HTERT RPE-1 (cell line): ENCODE data around the gene NEU3.
"Not testable (repeated sequence)": the region's sequence is repeated elsewhere in the genome, so short reads cannot be mapped to it uniquely, and the experiment has no call there.

Experiments
- in situ Hi-C: fragments of 300-500 bp; cut with MboI; formaldehyde crosslinking; loops from 4 replicates; pipeline ENCODE4 v1.14.3; 2020; ENCODE audit warnings: low sequenced_read_pairs

The NEU3 gene

GRCh38 chr11:75028321-75028720 is 39.6 kb downstream of the NEU3 start:
- in situ Hi-C loops, result no loop called here

- in situ Hi-C loops, result no loop called here
Measured at GRCh38 chr11:75028724-75029123, 40.0 kb downstream of the NEU3 start.

DNA sequence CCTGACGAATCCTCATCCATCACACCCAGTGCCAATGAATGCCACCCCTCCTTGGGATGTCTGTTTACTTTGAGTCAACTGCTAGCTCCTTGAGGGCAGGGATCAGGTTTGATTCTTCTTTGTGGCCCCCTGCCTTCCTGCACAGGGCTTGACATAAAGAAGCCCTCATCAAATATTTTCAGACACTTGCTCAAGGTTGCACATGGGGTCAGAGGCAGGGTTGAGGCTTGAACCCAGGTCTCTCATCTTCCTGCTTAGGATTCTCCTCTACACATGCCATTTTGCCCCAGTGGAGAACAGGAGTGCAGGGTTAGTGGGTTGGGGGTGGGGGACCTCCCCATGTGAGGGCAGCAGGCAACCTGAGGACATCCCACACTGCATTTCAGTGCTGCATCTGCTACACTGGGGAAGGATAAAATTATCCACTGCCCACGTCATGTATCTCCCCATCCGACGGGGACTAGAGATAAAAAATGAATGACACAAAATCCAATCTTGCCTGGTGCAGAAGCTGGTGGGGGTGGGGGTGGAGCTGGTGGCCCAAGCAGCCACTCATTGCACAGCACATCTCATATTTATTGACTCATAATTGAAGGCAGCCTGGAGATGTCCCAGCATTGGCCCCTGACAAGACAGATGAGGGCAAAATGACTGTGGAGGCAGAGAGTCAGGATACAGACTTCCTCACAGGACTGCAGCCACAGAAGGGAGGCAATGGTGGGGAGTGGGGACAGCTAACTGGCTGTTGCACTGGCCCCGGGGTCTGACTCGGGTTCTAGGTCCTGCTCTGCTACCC is 41.3 kb downstream of the NEU3 start:
- in situ Hi-C loops, result no loop called here

- in situ Hi-C loops, result no loop called here
Measured at GRCh38 chr11:75031224-75031753, 42.6 kb downstream of the NEU3 start.

DNA sequence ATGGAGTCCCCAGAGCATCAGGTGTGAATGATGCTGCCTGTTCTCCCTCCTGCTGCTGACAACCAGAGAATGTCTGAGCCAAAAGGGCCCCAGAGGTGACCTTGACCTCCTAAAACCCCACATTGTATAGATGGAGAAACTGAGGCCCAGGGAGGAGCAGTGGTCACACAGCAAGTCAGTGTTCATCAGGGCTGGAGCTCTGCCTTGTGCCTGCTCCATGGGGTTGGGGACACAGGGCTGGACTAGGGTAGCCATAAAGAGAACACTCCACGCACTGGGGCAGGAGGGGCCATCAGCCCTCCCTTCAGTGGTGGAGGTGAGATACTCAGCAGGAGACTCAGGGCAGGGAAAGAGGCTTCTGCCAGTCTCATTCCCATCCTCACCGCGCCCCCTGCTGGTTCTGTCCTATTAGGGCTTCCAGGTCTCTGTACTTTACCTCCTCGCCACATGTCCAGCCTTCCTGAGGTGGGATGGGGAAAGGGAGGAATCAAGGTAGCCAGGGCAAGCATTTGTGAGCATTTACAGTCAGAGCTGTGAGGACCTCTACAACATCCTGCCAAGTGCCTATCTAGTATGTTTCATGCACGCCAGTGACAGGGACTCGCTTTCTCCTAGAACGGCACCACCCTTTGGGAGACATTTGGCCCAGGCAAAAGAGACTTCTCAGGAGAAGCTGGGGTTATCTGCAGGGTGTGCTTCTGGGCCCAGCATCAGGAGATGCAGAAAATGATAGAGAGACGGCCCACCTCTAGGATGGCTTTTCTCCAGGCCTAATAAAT is 43.2 kb downstream of the NEU3 start:
- in situ Hi-C loops, result no loop called here

- in situ Hi-C loops, result no loop called here
Measured at GRCh38 chr11:75032550-75032935, 43.8 kb downstream of the NEU3 start.

DNA sequence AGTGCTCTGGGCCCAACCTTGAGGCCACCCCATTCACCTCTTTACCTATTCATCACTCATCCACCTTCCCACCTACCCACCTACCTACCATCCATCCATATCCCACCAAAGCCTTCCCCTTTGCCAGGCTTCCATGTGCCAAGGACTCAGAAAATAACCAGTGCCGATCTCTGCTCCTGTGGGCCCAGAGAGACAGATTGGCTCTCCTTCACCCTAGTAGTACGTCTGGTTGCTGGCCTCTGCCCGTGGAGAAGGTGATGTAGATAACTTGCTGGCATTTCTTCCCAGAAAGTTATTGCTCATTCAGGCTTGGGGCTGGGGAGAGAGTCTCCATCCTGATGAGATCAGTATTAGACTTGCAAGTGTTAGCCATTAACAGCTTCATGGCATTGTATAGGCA is 45.2 kb downstream of the NEU3 start:
- in situ Hi-C loops, result no loop called here

DNA sequence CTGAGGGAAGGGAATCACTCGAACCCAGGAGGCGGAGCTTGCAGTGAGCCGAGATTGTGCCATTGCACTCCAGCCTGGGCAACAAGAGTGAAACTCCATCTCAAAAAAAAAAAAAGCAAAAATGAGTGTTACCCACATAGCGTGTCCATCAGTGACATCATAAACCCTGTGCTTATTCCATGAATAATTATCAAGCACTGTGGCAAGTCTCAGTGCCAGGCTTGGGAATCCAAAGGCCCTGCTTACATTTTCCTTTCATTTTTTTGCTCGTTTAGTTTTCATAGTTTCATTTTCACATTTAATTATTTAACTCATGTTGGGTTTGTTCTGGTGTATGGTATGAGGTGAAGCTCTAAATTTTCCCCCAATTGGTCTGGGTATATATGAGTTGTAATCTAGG is 46.5 kb downstream of the NEU3 start:
- in situ Hi-C loops, result no loop called here

DNA sequence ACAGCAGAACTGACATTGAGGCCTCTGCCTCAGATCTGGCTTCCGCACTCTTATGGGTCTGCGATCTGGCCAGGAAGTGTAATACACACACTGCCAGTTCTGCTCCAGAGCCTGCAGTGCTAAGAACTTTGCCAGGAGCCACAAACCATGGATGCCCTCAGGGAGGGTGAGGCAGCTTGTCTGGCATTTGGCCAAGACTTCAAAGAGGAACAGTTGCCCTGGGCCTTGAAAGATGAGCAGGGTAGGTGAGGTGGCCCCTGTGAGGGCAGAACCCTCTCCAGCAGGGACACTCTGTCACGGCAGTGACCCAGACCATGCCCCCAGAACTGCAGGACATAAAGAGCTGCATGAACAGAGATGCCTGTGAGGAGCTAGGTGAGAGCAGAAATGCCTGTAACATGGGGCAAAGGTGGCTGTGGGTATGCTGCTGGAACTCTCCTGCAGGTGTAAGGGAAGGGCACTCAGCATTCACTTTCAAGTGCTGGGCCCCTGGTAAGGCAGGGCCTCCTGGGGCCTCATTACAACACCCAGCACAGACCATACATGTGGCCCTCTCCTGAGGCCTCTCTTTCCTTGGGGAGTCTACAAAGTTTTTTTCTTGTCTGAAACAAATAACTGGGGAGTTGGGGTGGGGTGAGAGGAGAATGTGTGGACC is 47.3 kb downstream of the NEU3 start:
- in situ Hi-C loops, result no loop called here

DNA sequence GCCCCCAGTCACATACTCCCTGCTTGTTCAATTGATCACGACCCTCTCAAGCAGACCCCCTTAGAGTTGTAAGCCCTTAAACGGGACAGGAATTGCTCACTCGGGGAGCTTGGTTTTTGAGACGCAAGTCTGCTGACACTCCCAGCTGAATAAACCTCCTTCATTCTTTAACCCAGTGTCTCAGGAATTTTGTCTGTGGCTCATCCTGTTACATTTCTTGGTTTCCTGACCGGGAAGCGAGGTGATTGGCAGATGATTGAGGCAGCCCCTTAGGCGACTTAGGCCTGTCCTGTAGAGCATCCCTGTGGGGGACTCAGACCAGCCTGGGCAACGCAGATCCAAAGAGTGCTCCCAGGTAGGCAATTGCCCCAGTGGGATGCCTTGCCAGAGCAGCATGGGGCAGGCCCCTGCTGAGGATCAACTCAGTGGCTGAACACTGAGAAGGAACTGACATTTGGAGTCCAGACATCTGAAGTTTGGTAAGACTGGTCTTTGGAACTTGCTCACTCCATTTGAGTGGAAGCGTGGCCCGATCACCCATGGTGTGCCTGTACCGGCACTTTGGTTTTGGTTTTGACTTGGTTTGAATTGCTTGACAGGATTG is 51.5 kb downstream of the NEU3 start:
- in situ Hi-C loops, result no loop called here

- in situ Hi-C loops, result no loop called here
Measured at GRCh38 chr11:75041263-75041662, 52.5 kb downstream of the NEU3 start.

DNA sequence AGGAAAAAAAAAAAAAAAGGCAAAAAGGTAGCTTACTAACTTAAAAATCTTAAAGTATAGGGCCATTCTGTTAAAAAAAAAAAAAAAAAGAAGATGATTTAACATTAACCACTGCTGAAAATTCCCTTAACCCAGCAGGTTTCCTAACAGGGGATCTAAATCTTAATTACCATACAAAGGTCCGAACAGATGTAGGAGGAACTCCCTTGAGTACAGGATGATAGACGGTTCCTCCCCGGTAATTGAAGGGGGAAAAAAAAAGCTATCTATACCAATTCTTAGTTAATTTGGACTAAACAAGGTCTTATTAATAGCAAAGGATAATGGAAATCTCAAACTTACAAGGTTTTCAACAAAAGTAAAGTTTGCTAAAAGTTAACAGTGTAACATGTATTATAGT is 53.1 kb downstream of the NEU3 start:
- in situ Hi-C loops, result not testable (repeated sequence)

DNA sequence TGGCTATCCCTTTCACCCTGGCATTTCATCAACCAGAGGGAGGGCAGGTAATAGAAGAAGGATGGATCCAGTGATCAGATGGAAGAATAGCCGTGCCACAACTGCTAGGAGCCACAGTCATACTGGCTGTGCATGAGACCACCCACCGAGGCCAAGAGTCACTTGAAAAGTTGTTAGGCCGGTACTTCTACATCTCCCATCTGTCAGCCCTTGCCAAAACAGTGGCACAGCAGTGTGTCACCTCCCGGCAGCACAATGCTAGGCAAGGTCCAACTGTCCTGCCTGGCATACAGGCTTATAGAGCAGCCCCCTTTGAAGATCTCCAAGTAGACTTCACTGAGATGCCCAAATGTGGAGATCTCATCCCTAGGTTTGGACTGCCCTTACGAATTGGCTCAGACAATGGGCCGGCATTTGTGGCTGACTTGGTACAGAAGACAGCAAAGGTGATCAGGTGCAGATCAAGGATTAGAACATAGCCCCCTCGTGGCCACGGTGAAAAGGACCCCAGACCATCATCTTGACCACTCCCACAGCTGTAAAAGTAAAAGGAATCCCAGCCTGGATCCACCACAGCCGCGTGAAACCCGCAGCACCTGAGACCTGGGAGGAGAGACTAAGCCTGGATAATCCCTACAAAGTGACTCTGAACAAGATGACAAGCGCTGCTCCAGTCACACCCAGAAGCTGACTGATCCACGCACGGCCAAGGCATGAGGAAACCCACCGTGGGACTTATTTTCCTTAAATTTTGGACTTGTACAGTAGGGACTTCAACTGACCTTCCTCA is 55.8 kb downstream of the NEU3 start:
- in situ Hi-C loops, result not testable (repeated sequence)

DNA sequence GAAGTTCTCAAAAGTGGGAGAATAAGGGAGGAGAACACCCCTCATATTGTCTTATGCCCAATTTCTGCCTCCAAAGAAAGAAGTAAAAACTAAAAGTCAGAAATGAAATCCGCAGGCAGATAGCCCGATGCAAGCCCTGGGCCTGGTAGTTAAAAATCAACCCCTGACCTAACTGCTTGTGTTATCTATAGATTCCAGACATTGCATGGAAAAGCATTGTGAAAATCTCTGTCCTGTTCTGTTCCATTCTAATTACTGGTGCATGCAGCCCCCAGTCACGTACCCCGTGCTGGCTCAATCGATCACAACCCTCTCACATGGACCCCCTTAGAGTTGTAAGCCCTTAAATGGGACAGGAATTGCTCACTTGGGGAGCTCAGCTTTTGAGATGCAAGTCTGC is 57.9 kb downstream of the NEU3 start:
- in situ Hi-C loops, result not testable (repeated sequence)

- in situ Hi-C loops, result no loop called here
Measured at GRCh38 chr11:75047191-75047590, 58.5 kb downstream of the NEU3 start.

- in situ Hi-C loops, result not testable (repeated sequence)
Measured at GRCh38 chr11:75049501-75050266, 61.0 kb downstream of the NEU3 start.

DNA sequence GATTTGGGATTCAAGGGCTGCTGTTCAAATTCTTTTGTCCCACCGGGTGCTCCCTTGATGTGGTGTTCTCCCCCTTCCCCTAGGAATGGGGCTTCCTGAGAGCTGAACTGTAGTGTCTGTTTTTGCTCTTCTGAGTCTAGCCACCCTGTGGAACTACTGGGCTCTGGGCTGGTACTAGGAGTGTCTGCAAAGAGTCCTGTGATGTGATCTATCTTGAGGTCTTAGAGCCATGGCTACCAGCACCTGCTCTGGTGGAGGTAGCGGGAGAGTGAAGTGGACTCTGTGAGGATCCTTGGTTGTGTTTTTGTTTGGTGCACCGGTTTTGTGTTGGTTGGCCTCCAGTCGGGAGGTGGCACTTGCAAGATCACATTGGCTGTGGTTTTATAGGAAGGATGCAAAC is 61.8 kb downstream of the NEU3 start:
- in situ Hi-C loops, result no loop called here

- in situ Hi-C loops, result no loop called here
Measured at GRCh38 chr11:75051043-75051442, 62.3 kb downstream of the NEU3 start.

- in situ Hi-C loops, result no loop called here
Measured at GRCh38 chr11:75052457-75052856, 63.7 kb downstream of the NEU3 start.

GRCh38 chr11:75055511-75055910 is 66.8 kb downstream of the NEU3 start:
- in situ Hi-C loops, result no loop called here
